HK-2 (cell line): Measurements from ENCODE around the gene ACTG1.

Source experiments
- DNase-seq: peaks from one replicate; pipeline ENCODE4 v3.0.0-alpha.2; 2018; ENCODE audit not compliant: unreplicated experiment

The ACTG1 gene

DNA sequence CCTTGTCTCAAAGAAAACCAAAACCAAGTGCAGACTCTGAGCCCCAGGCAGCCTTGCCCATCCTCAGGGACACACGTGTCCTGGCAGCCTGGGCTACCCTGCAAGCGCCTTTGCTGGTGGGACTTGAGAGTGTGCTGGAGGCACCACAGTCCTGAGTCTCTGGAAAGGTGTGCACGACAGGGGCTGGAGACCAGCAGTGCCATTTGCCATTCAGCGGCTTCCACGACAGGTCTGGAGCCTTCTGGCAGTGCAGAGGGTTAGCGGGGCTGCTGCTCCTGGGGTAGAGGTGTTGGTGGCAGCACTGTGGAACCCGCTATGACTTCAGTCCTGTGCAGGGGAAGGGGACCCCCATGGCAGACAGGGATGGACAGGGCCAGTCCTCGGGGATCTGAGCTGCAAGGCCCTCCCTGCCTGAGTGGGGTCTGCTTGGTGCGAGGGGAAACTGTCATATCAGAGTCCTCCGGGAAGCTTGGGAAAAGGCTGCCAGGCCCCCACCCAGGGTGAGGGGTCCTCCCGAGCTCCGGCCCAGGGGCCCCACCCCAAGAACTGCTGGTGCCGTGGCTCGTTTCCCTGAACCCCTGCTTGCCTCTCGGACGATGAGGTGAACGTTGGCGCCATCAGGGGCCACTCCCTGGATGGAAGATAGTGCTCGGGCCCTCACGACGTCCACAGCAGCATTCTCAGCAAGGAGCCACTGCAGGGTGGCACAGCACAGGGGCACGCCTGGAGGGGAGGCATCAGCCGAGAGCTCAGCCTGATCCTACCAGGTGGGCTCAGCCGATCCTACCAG is 32.8 kb upstream of the ACTG1 start:
- no peak for DNase-seq

DNA sequence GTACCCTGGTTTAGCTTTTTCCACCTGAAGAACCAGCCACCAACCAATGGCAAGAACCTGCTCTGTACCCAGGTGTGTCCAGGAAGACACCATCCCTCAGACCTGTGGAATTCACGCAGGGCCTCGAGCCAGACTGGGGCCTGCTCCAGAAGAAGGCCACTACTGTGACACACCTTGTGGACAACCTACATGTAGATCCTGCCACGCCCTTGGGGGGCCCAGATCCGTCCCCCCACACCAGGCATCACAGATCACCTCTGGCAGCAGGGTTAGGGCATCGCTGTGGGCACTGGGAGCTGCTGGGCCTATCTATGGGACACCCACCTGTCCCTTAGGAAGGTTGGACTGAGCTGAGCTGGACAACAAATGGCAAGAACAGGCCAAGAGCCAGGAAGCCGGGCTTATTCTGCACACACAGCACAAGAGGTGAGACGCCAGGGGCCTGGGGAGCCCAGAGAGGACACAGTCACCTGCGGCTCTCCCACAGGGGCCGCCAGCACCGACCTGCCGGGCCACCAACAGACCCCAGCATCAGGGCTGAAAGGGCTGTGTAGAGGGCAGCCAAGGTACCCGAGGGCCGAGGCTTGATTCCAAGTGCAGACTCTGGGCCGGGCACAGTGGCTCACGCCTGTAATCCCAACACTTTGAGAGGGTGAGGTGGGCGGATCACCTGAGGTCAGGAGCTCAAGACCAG is 31.8 kb upstream of the ACTG1 start:
- DNase-seq, result no peak

DNA sequence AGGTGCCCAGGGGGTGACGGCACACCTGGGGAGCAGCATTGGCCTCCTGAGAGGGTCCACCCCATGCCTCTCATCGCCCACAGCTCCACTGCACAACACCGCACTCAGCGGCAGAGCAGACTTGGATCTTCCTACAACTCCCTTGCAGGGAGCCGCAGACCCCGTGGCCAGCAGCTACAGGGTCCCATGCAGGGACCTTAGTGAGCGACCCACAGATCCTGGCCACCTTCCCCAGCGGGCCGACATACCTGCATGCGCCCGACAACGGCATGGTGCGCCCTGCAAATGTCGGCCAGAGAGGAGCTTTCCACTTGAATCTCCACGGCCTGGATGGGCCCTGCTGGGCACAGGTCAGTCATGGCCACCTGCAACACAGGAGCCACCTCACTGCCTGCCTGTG is 31.2 kb upstream of the ACTG1 start:
- no peak for DNase-seq

DNA sequence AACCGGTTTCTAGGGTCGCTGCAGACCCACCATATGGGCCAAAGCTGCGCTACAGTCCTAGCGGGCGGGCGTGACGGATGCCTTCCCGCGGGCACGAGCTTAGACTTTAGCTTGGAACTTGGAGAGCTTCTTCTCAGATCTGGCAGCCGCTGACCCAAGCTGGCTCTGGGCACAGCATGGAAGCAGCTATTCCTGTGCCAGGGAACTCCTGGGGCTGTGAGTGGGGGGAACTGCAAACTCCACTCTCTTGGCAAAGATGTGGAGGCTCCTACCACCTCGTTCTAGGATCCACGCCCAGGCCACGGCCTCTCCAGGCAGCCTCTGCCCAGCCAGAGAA is 30.7 kb upstream of the ACTG1 start:
- no peak for DNase-seq

DNA sequence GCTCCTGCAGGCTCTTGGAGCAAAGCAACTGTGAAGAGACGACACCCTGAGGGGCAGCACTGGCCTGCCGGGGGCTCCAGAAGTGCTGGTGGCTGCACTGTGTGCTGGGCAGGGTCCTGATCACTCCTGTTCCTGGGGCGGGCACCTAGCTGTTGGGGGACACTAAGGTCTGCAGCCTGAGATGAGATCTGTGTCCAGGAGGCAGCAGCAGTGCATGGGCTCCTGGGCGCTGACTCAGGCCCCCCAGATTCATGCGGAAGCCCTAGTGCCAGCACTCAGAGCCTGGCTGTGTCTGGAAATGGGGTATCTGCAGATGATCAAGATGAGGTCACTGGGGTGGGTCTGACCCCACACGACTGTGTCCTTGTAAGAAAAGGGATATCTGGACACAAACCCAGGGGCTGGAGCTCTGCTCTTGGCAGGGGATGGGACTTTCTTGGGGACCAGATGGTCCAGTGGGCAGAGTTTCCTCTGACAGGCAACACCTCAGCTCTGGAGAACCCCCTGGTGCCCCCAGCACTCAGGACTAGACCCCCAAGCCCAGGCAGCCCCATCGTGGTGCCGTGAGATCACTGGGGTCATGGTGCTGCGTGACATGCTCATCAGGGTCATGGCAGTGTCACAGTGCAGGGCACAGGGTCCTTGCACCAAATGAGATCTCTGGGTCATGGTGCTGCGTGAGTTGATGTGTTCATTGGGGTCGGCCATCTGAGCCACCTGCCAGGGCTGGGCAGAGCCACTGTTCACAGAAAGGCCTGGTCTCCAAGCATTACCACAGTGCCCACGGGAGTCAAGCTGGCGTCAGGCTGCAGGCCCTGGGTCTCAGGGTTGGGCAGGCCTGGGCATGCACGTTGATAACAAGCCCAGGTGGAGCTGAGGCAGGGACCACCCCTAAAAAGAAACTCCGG is 30.1 kb upstream of the ACTG1 start:
- no peak for DNase-seq

DNA sequence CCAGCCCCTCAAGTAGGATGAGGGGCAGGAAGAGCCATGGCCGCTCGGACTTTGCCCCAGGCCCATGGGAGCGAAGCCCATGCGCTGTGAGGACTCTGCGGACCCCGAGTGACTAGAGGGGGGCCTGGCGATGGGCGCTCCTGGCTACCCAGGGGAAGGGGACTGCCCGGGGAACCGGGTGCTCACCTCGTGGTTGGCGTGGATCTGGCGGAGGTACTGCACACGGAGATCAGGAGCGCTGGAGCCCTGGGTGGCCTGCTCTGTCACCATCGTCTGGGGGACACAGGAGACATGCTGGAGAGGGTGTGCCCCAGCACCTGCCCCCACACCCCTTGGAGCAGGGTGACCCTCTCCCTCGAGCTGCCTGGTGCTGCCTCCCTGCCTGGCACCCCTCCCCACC is 28.5 kb upstream of the ACTG1 start:
- DNase-seq, result no peak

DNA sequence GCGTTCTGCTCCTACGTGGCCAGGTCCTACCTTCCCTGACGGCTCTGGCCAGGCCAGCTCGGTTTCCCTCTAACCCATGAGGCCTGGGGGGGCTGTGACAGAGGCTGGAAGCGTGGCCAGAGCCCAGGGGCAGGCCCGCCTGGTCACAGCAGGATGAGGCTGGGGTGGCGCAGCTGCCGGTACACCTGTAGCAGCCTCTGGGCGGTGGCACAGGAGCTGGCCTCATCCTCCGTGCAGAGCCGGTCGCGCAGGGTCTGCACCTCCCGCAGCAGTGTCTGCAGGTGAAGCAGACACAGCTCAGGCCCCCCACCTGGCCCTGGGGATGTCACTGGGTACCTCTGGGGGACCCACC is 28.1 kb upstream of the ACTG1 start:
- no peak for DNase-seq

DNA sequence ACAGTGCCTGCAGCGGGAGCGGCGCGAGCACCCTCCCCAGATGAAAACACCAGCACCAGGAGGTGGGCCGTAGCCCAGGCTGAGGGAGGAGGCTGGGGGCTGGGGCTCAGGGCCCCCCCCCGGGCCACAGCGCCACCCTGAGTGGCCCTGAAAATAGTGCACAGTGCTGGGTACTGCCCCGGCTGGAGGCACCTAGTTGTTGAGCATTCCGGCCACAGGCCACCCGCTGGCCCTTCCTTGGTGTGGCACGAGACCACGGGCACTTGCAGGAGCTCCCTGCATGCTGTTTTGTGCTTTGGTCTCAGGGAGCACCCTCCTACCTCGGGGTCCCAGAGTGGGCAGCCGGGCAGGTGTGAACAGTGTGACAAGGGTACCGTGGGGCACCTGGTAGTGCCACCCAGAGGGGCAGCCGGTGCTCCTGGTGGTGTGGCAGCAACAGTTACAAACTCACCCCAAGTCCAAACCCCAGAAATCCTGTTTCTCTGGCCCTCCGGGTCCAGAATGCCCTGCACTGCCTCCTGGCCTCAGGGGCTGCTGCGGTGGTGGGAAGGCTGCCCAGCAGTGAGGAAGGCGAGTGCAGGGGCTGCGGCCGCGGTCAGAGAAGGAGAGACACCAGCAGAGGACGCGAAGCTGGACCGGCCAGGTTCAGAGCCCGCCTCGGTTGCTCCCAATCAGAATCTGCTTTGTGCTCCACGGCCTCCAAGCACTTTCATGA is 27.5 kb upstream of the ACTG1 start:
- no peak for DNase-seq

DNA sequence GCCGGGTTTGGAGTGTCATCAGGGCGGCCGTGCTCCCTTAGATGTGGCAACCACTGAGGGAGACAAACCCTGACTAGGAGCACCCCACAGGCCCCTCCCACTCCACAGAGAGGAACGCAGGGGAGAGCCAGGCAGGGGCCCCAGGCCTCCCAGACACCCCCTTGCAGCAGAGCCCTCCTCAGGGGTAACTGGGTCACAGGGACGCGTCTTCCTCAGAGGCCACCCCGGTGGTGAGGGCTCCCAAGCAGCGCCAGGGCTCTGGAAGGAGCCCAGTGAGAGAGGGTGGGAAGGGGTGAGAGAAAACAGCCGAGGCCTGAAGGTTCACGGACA is 26.9 kb upstream of the ACTG1 start:
- no peak for DNase-seq

DNA sequence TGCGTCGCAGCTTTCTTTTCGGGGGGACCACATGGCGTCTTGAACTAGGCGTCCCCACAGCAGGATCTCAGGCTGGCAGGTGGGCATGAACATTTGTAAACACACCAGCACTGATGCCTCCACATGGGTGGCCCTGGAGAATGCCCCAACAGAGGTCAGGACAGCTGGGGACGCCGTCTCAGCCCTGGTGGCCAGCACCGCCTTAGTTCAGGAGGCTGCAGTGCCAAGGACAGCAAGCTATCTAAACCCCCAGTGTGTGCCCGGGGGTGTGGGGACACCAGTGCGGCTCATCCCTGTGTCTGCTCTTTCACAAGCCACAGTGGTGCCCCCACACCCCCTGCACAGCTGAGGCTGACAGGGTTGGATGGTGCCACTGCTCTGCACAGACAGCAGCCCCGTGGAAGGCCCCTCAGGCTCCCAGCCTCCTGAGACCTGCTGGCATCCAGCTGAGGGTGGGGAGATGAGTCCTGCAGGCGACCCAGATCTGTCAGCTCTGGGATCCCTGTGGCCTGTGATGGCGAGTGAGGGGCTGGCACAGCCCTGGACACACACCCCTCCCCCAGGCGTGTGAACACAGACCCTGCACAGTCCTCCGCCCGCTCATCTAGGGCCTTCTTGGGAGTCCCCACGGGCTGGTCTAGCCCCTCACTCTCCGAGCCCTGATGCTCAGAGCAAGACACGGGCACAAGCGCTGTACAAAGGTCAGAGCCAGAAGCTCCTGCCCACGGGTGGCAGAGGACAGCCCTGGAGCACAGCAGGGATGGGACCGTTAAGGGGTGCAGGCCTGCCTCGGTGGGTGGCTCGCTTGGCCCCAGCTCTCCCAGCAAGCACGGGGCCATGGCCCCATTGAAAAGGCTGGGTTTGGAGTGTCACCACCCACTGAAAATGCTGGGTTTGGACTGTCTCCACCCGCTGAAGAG is 26.3 kb upstream of the ACTG1 start:
- DNase-seq, result no peak

DNA sequence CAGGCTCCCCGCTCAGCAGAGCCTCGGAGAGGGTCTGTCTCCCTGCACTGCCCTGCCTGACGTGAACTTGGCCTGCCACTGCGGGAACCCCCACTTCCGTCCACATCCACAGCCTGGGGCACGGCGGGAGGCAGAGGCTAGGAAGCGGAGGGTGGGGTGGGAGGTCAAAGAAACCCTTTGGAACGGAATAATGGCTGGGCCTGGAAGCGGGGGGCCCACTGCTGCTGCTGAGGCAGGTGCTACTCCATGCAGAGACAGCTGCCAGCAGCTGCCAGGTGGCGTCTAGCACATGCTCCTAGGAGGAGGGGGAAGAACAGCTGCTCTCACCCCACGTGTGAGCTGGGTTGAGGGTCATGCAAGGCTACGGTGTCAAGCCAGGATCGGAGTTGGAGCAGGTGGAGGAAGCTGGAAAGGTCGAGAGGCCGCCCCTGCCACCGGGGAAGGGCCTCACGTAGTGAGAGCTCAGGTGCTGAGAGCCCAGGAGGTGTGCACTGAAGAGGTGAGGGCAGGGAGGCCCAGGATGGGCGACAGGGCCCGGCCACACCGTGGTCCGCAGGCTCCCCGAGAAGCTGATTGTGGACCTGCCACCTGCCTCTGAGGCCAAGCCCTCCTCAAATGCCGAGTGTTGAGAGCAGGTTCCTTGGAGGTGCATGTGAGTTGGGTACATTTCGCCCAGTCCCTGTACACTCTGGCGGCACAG is 25.4 kb upstream of the ACTG1 start:
- no peak for DNase-seq

DNA sequence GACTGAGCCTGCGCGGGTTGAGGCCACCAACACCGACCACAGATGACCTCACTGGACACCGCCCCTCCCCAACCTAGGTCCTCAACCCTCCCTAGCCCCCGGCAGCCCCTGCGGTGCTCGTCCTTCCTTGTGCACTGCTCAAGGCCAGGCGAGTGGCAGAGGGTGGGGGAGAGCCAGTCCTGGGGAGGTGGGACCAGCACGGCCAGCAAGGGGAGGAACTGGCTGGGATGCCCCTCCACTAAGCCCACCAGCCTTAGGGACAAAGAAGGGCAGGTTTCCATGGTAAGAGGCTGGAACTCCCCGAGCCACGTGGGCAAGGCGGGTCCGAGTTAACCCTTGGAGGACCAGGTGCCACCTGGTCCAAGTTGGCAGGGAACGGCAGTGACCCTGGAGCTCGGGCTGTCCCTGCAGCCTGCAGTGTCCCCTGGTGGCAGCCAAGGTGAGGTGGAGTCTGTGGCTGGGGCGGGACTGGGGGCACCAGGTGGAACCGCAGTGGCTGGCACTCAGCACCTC is 24.8 kb upstream of the ACTG1 start:
- no peak for DNase-seq

DNA sequence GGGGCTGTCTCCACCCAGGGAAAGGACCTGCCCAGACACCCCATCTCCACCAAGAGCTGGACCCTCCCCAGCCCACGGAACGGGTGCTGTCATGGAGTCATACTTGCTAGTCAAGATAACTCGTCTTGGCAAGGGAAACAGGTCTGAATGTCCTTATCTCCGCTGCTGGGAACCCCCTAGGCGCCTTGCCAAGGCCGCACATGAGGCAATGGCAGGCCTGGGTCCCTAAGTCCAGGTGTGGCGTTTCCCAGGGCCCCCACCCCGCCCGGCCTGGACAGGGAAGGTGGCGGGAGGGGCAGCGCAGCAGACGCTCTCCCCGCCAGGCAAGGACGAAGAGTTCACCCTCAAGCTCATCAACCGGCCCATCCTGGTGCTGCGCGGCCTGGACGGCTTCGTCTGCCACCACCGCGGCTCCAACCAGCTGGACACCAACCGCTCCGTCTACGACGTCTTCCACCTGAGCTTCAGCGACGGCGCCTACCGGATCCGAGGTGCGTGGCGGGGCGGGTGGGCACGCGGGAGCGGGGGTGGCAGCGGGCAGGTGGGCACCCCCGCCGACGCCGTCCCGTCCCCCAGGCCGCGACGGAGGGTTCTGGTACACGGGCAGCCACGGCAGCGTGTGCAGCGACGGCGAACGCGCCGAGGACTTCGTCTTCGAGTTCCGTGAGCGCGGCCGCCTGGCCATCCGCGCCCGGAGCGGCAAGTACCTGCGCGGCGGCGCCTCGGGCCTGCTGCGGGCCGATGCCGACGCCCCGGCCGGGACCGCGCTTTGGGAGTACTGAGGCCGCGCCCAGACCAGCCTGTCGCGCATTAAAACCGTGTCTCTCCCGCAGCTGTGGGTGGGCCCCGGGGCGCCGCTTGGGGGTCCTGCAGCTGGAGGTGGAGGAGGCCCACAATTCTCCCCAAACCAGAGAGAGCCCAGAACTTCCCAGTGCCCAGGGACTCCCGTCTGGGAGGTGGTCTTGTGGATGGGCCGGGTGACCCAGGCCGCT is 24.0 kb upstream of the ACTG1 start:
- no peak for DNase-seq

DNA sequence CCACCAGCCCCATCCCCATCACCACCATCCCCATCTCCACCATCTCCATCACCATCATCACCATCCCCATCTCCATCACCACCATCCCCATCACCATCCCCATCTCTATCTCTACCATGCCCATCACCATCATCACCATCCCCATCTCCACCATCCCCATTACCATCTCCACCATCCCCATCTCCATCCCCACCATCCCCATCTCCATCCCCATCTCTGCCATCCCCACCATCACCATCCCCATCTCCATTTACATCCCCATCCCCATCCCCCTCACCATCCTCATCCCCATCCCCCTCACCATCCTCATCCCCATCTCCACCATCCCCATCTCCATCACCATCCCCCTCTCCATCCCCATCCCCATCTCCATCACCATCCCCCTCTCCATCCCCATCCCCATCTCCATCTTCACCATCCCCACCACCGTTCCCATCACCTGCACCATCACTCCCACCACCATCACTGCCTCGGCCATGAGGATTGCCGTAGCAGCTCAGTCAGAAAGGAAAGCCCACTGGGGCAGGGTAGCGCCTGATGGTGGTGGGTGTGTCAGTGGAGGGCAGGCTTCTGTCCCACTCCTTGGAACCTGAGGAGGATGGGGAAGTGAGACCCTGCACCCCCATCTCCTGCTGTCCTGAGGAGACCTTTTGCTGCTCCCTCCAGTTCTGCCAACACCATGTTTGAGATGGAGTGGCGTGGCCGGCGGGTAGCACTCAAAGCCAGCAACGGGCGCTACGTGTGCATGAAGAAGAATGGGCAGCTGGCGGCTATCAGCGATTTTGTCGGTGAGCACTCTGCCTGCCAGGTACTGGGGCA is 23.1 kb upstream of the ACTG1 start:
- no peak for DNase-seq

DNA sequence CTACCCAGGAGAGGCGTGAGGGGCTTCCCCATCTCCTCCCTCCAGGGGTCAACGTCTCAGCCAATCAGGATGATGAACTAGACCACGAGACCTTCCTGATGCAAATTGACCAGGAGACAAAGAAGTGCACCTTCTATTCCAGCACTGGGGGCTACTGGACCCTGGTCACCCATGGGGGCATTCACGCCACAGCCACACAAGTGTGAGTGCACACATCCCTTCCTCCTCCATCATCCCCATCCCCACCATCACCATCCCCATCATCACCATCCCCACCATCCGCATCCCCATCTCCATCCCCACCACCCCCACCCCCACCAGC is 22.4 kb upstream of the ACTG1 start:
- no peak for DNase-seq

DNA sequence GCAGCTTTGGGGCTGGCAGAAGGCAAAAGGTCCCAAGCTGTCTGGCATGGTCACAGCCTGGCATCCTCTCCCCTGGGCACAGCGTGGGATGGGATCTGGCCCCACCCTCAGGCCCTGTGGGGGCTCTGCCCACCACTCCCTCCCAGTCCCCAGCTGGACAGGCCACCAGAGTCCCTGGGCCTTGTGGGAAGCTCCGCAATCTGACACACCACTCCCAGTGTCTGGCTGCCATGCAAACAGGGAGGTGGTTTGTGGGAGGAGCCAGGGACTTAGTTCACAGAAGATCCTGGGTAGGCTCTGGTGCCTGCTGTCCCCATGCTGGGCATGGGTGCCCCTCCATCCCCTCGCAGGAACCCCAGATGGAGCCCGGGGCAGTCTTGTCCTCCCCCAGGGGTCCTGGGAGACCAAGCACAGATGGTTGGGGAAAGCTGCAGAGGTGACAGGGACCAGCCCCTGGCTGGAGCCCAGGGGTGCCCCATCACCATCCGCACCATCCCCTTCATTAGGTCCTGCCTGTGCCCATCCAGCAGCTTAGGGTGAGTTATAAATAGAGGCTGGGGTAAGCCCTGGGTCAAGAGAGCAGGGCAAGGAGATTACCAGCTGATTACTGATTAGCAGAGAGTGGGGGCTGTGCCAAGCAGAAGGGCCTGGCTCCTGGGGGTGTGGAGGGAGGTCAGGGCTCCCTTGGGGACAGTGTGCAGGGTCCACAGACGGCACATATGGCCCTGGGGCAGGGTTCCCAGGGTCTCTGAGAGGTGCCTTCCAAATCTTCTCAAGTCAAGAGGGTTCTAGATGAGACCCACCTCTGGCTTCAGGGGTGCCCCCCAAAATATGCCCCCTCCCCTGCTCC is 21.8 kb upstream of the ACTG1 start:
- no peak for DNase-seq

DNA sequence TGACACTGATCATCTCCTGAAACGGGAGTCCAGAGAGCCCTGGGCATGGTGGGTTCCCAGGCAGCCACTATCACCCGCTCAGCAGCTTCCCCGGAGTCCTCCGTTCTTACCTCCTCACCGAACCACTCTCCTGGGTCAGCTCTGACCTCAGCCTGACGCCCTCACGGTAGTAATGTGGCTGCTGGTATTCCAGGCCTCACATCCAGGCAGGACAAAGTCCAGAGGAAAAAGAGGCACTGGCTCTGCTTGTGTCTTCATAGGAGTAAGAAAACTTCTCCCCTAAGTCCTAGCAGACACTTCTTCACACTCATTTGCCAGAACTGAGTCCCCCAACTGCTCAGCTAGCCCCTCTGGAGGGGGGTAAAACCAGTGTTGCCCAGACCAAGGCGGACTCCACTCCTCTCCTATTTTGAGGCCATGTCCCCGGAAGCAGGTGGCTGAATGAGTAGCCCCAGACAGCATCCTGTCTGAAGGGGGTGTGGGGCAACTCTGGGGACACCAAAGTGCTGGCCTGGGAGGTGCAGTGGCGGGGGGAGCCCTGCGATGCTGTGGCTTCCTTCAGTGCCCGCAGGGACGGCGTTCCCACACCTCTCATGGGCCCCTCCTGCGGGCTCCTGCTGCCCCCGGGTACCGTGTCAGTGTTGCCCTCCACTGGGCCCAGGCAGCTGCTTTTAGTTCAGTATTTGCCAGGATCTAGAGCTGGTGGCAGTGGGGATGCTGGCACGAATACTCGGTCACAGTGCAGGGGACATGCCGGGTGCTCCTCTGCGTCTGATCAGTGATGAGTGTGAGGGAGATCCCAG is 20.9 kb upstream of the ACTG1 start:
- DNase-seq, result no peak
